Erythroblast (primary cell): ENCODE results near the gene MACROH2A2.

Experiments used
- GATA1 ChIP-seq: IDR thresholded peaks from 2 replicates; pipeline ENCODE4 v1.6.1; 2011; ENCODE audit warnings: low read depth, mild to moderate bottlenecking, control low read depth, low read length, moderate library complexity
- POLR2A ChIP-seq: IDR thresholded peaks from 2 replicates; pipeline ENCODE4 v1.6.1; 2011; ENCODE audit warnings: mild to moderate bottlenecking, low read length

DNA sequence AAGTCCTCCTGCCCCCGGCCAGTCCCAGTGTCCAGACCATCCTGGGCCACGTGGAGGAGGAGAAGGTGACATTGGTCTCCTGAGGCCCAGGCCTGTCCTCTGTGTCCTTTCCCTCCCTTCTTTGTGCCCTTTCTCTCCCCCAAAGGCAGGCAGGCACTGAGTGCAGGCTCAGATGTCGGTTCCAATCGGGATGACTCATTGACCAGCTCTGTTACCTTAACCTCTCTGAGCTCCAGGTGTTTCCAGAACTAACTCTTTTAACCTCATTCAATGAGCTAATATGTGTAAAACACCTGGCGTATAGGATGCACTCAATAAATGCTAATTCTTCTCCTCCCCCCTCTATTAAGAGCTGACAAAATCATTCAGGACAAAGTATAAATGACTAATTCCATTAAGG, 25.7 kb downstream of the MACROH2A2 start:
- no peak for TF ChIP-seq POLR2A
- TF ChIP-seq GATA1: no peak
